PC-3 (cell line): ENCODE measurements around the gene SLC1A5. TPM values are rescaled to one million over a fixed set of nuclear protein-coding genes. Genes with fewer than 3 reads are reported as not detected.

Experiments
- ATAC-seq: fragments of 200-7000 bp; cut with Tn5 transposase; 2 replicates; pipeline ENCODE4 v1.9.1; 2020; ENCODE audit warnings: mild to moderate bottlenecking, moderate library complexity
- BruUV-seq: library from RNA; stranded (reverse); fragments of 400-500 nt; replicated peaks from 2 replicates; lab custom pipeline; 2021; lab: Mats Ljungman, UMichigan
- CTCF ChIA-PET: fragments of 300-600 bp; sonication (Branson Sonifier 250); formaldehyde crosslinking; loops from one replicate; lab custom pipeline; 2022; ENCODE audit warnings: antibody characterized with exemption; lab: Charles Lee
- POLR2A ChIA-PET: fragments of 300-600 bp; sonication (Branson Sonifier 250); formaldehyde crosslinking; loops from one replicate; lab custom pipeline; 2022; ENCODE audit warnings: antibody characterized with exemption; ENCODE audit not compliant: unreplicated experiment; lab: Charles Lee
- DNase-seq: peaks from one replicate; pipeline ENCODE4 v3.0.0-alpha.2; 2015
- H2AFZ ChIP-seq: fragments of 300-600 bp; sonication (generic); 2 replicates; pipeline ENCODE4 v1.6.0; 2016; ENCODE audit warnings: antibody characterized with exemption, low read length
- H3F3A ChIP-seq: fragments of 300-600 bp; sonication (generic); one replicate; pipeline ENCODE4 v1.6.0; 2017; ENCODE audit warnings: antibody characterized with exemption, low read length, control low read depth, mild to moderate bottlenecking; ENCODE audit not compliant: unreplicated experiment
- H3K27ac ChIP-seq: fragments of 300-600 bp; sonication (generic); 2 replicates; pipeline ENCODE4 v1.5.1; 2016; ENCODE audit warnings: mild to moderate bottlenecking, low read length
- H3K27me3 ChIP-seq: fragments of 300-600 bp; sonication (generic); 2 replicates; pipeline ENCODE4 v1.6.1; 2016; ENCODE audit warnings: low read length, mixed read lengths
- H3K36me3 ChIP-seq: fragments of 300-600 bp; sonication (generic); 2 replicates; pipeline ENCODE4 v1.6.1; 2016; ENCODE audit warnings: low read depth, mixed run types, low read length, mixed read lengths
- H3K4me1 ChIP-seq: fragments of 300-600 bp; sonication (generic); 2 replicates; pipeline ENCODE4 v1.5.1; 2016; ENCODE audit warnings: low read length; ENCODE audit not compliant: insufficient read depth
- H3K4me2 ChIP-seq: fragments of 300-600 bp; sonication (generic); 2 replicates; pipeline ENCODE4 v1.6.0; 2016; ENCODE audit warnings: low read length
- H3K4me3 ChIP-seq: fragments of 300-600 bp; sonication (generic); 2 replicates; pipeline ENCODE4 v1.5.1; 2016; ENCODE audit warnings: mild to moderate bottlenecking, low read length, mixed read lengths
- H3K79me2 ChIP-seq: fragments of 300-600 bp; sonication (generic); 2 replicates; pipeline ENCODE4 v1.6.1; 2017; ENCODE audit warnings: low read length, mixed read lengths
- H3K9ac ChIP-seq: fragments of 300-600 bp; sonication (generic); 2 replicates; pipeline ENCODE4 v1.6.0; 2016; ENCODE audit warnings: mild to moderate bottlenecking, low read length
- H3K9me2 ChIP-seq: fragments of 300-600 bp; sonication (generic); replicated peaks from 2 replicates; pipeline ENCODE4 v1.6.1; 2016; ENCODE audit warnings: mixed run types, low read length, mixed read lengths
- H3K9me3 ChIP-seq: fragments of 300-600 bp; sonication (generic); 2 replicates; pipeline ENCODE4 v1.6.1; 2016; ENCODE audit warnings: low read length, mixed read lengths
- H4K20me1 ChIP-seq: fragments of 300-600 bp; sonication (generic); 2 replicates; pipeline ENCODE4 v1.6.1; 2016; ENCODE audit warnings: low read length, mixed read lengths
- EZH2 ChIP-seq: fragments of 300-600 bp; sonication (generic); IDR thresholded peaks from one replicate; pipeline ENCODE4 v1.6.1; 2017; ENCODE audit warnings: antibody characterized with exemption, mild to moderate bottlenecking, low read length; ENCODE audit not compliant: unreplicated experiment
- EZH2phosphoT487 ChIP-seq: fragments of 300-600 bp; sonication (generic); IDR thresholded peaks from 2 replicates; pipeline ENCODE4 v1.6.1; 2018; ENCODE audit warnings: mild to moderate bottlenecking, antibody characterized with exemption, low read length, borderline replicate concordance
- intact Hi-C: fragments of 100-400 bp; cut with micrococcal nuclease; formaldehyde crosslinking; loops from 2 replicates; pipeline ENCODE4 v1.9.0; 2023
- total RNA-seq: library from RNA; depleted of rRNA; stranded (reverse); fragments of >200 nt; gene quantifications from 2 replicates; pipeline ENCODE4 v1.2.3, GENCODE V29; 2014; rRNA removed
- TF ChIP-seq, protein P1 (sequence below): fragments of 300-600 bp; sonication (generic); conservative IDR thresholded peaks from 2 replicates; pipeline ENCODE4 v1.5.1; 2017; ENCODE audit warnings: antibody characterized with exemption, low read depth, mild to moderate bottlenecking, low read length

The SLC1A5 gene
- total RNA-seq, 1 experiment from 2014 or later, result 97.4 TPM

DNA sequence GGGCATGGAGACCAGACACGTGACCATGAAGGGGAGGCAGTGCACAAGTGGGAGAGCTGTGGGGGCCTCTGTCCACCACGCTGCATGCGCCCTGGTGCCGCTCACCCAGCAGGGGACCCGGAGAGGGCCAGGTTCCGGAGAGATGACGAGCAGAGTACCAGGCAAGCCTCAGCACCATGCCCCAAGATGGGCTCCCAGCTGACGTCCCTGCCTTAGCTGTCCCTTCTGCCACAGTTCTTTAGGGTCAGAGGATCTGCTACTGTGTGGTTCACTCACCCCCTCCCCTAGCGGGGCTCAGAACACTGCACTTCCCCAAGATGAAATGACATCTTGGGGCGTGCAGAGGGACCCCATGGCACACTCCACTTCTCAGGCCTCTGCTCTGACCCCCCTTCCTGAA is 61.8 kb downstream of the SLC1A5 start:
- H3K4me1 ChIP-seq, result peaks cover 14% of the 10 kb centered on the region
- H3K9me2 ChIP-seq, result no peaks in the 10 kb centered on the region
- H3K4me2 ChIP-seq, result no peak overlapping the region
- peaks cover 27% of the 10 kb centered on the region for H3K79me2 ChIP-seq
- H2AFZ ChIP-seq, result no peak overlapping the region
- no peak for TF ChIP-seq EZH2
- no peaks in the 10 kb centered on the region for H3K9me3 ChIP-seq
- H4K20me1 ChIP-seq, result no peaks in the 10 kb centered on the region
- H3K27ac ChIP-seq, result no peak overlapping the region
- no peak overlapping the region for H3K9ac ChIP-seq
- ATAC-seq (no peak), DNase-seq (no peak)
- H3F3A ChIP-seq, result no peaks in the 10 kb centered on the region
- BruUV-seq, result no TSS peak
- CTCF ChIA-PET, result no interaction called here
- intact Hi-C loops, result no loop called here
- H3K27me3 ChIP-seq, result no peaks in the 10 kb centered on the region
- H3K36me3 ChIP-seq, result peaks cover 41% of the 10 kb centered on the region
- no peak overlapping the region for H3K4me3 ChIP-seq
- POLR2A ChIA-PET, result no interaction called here

DNA sequence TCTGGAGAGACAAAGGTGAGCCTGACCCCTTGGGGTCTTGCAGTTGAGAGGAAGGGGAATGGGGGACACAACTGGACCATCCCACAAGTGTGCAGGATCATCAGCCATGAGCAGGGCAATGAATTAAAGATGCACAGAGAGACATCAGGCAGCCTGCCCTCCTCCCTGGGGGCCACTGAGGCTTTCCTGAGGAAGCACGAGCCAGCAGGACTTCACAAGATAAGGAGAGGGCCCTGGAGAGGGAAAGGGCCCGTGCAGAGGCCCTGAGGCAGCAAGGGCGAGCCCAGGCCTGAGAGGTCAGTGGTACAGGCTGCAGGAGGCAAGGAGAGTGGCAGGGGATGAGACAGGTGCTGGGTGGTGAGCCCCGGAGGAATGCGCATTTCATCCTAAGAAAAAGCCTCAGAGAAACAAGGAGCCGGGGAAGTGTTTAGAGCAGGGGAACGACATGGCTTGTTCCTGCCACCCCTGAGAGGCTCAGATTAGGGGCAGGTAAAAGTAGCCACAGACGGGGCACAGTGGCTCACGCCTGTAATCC is 62.5 kb downstream of the SLC1A5 start:
- Histone ChIP-seq H3K27me3 (no peaks in the 10 kb centered on the region), H2AFZ (no peak overlapping the region), H3K9me2 (no peaks in the 10 kb centered on the region), H3K36me3 (peaks cover 41% of the 10 kb centered on the region), H3K4me1 (peaks cover 9% of the 10 kb centered on the region), H3K9me3 (no peaks in the 10 kb centered on the region), H4K20me1 (no peaks in the 10 kb centered on the region), H3K9ac (no peak overlapping the region), H3K79me2 (peaks cover 25% of the 10 kb centered on the region), H3K4me3 (no peak overlapping the region), H3K4me2 (no peak overlapping the region), H3F3A (no peaks in the 10 kb centered on the region), H3K27ac (no peak overlapping the region)
- TF ChIP-seq, protein P1, sequence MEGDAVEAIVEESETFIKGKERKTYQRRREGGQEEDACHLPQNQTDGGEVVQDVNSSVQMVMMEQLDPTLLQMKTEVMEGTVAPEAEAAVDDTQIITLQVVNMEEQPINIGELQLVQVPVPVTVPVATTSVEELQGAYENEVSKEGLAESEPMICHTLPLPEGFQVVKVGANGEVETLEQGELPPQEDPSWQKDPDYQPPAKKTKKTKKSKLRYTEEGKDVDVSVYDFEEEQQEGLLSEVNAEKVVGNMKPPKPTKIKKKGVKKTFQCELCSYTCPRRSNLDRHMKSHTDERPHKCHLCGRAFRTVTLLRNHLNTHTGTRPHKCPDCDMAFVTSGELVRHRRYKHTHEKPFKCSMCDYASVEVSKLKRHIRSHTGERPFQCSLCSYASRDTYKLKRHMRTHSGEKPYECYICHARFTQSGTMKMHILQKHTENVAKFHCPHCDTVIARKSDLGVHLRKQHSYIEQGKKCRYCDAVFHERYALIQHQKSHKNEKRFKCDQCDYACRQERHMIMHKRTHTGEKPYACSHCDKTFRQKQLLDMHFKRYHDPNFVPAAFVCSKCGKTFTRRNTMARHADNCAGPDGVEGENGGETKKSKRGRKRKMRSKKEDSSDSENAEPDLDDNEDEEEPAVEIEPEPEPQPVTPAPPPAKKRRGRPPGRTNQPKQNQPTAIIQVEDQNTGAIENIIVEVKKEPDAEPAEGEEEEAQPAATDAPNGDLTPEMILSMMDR, result no peak
- TF ChIP-seq EZH2phosphoT487, result no peak
- no peak for TF ChIP-seq EZH2
- intact Hi-C loops, result no loop called here
- ChIA-PET CTCF (no interaction called here), POLR2A (no interaction called here)
- ATAC-seq (no peak), DNase-seq (no peak)
- BruUV-seq, result no TSS peak

DNA sequence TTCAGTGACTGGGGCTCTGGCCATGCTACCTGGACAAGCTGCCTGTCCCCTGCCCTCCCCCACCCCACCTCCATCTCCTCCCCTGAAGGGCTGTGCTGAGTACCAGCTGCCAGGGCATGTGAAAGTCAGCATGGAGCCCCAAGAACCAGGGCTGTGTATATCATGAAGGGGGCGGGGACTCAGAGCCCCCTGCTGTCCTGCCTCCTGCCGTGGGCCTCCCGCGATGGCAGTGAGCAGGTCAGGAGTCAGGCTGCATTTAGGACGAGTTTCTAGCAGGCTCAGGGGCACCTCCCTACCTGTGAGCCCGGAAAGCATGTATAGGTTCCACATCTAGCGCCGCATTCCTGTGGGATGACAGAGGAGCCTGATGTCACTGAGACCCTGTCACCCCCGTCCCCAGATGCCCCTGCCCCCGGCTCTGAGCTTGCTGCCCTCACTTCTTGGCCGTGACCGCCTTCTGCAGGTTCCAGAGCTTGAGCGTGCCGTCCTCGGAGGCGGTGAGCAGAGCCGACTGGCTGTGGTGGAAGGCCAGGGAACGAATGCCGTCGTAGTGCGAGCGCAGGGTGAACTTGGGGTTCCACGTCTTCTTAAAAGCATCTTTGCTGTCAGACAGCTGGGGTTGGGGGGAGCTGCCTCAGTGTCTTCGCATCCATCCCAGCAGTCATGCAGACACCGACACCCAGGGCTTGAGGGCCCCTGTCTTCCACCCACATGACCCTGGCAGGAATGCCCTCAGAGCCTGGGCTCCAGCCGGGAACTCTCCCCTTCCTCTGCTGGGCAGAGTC is 63.2 kb downstream of the SLC1A5 start:
- intact Hi-C loops, result no loop called here
- Histone ChIP-seq H3K9me2 (no peaks in the 10 kb centered on the region), H4K20me1 (no peaks in the 10 kb centered on the region), H3K9me3 (no peaks in the 10 kb centered on the region), H3K9ac (no peak overlapping the region), H3K4me1 (peaks cover 2% of the 10 kb centered on the region), H3K36me3 (peaks cover 38% of the 10 kb centered on the region), H3K79me2 (peaks cover 19% of the 10 kb centered on the region), H3K27me3 (no peaks in the 10 kb centered on the region), H2AFZ (no peak overlapping the region), H3F3A (no peaks in the 10 kb centered on the region), H3K4me2 (no peak overlapping the region), H3K27ac (no peak overlapping the region), H3K4me3 (no peak overlapping the region)
- TF ChIP-seq EZH2 (no peak), EZH2phosphoT487 (no peak)
- TF ChIP-seq, protein P1, result no peak
- CTCF ChIA-PET, result no interaction called here
- no peak for DNase-seq
- no TSS peak for BruUV-seq
- POLR2A ChIA-PET, result no interaction called here
- ATAC-seq, result no peak

Other genes with a start within 250 kb of the SLC1A5 start
- 160 and 217 TPM in 2 replicates for gene CALM3, start 187.3 kb downstream of the SLC1A5 start, total RNA-seq
- gene PTGIR, start 163.5 kb downstream of the SLC1A5 start, total RNA-seq, result not detected in 2 replicates
- gene GNG8, start 152.4 kb downstream of the SLC1A5 start, total RNA-seq, result not detected in 2 replicates
- 1.9 and 3.1 TPM in 2 replicates for gene DACT3, start 127.4 kb downstream of the SLC1A5 start, total RNA-seq
- gene PRKD2, start 71.5 kb downstream of the SLC1A5 start, total RNA-seq, result 24.1 and 32.9 TPM in 2 replicates
- 14.3 and 18.4 TPM in 2 replicates for gene FKRP, start 42.5 kb downstream of the SLC1A5 start, total RNA-seq
- gene STRN4, start 42.1 kb downstream of the SLC1A5 start, total RNA-seq, result 62.7 and 83.9 TPM in 2 replicates
- 245 and 330 TPM in 2 replicates for gene AP2S1, start 62.3 kb upstream of the SLC1A5 start, total RNA-seq
- 23.6 and 31.2 TPM in 2 replicates for gene ARHGAP35, start 72.4 kb upstream of the SLC1A5 start, total RNA-seq
- gene NPAS1, start 231.2 kb upstream of the SLC1A5 start, total RNA-seq, result 1.1 and 1.6 TPM in 2 replicates